Glutamatergic neuron (in vitro differentiated cells): ENCODE results near the gene TBC1D21. TPM values are rescaled to one million over a fixed set of nuclear protein-coding genes. Genes with fewer than 3 reads are reported as not detected.

Experiments
- DNase-seq: peaks from one replicate; pipeline ENCODE4 v3.0.0; 2022
- H3K27ac Mint-ChIP-seq: one replicate; pipeline ENCODE4 v1.8.0; 2020; ENCODE audit warnings: mild to moderate bottlenecking, mixed read lengths, inconsistent platforms; ENCODE audit not compliant: unreplicated experiment
- H3K27me3 Mint-ChIP-seq: one replicate; pipeline ENCODE4 v1.8.0; 2020; ENCODE audit warnings: mild to moderate bottlenecking, moderate library complexity, mixed read lengths, inconsistent platforms; ENCODE audit not compliant: unreplicated experiment
- H3K36me3 Mint-ChIP-seq: one replicate; pipeline ENCODE4 v1.8.0; 2020; ENCODE audit warnings: mild to moderate bottlenecking, mixed read lengths, inconsistent platforms; ENCODE audit not compliant: unreplicated experiment
- H3K4me1 Mint-ChIP-seq: one replicate; pipeline ENCODE4 v1.8.0; 2020; ENCODE audit warnings: mild to moderate bottlenecking, low read depth, mixed read lengths, inconsistent platforms; ENCODE audit not compliant: unreplicated experiment
- H3K4me3 Mint-ChIP-seq: one replicate; pipeline ENCODE4 v1.8.0; 2020; ENCODE audit warnings: mild to moderate bottlenecking, mixed read lengths, inconsistent platforms; ENCODE audit not compliant: unreplicated experiment
- H3K9me3 Mint-ChIP-seq: one replicate; pipeline ENCODE4 v1.8.0; 2020; ENCODE audit warnings: mild to moderate bottlenecking, moderate library complexity, mixed read lengths, inconsistent platforms; ENCODE audit not compliant: unreplicated experiment
- CTCF ChIP-seq: fragments of 200-600 bp; sonication (generic); IDR thresholded peaks from one replicate; pipeline ENCODE4 v1.5.0; 2021; ENCODE audit not compliant: partially characterized antibody, unreplicated experiment
- total RNA-seq: library from RNA; stranded (reverse); fragmentation: NEBNext Ultra II Directional; extraction: Animal tissue kit (Norgen Biotek cat#: 25700); gene quantifications from one replicate; pipeline ENCODE4 v1.2.1, GENCODE V29; 2021; ENCODE audit not compliant: unreplicated experiment

TBC1D21 gene
- total RNA-seq, 1 donor from 2014 or later: not detected

- peaks cover 2% of the 10 kb centered on the region for H3K9me3 Mint-ChIP-seq
- no peak for TF ChIP-seq CTCF
- peaks cover 2% of the 10 kb centered on the region for H3K27me3 Mint-ChIP-seq
- no peak for DNase-seq
- no peaks in the 10 kb centered on the region for H3K4me1 Mint-ChIP-seq
- peaks cover 5% of the 10 kb centered on the region for H3K36me3 Mint-ChIP-seq
- no peak overlapping the region for H3K4me3 Mint-ChIP-seq
- H3K27ac Mint-ChIP-seq: no peak overlapping the region
These were observed 29.6 kb upstream of the TBC1D21 start for GRCh38 chr15:73843787-73844186.

GRCh38 chr15:73844356-73844755 is 29.0 kb upstream of the TBC1D21 start:
- Mint-ChIP-seq H3K9me3 (no peaks in the 10 kb centered on the region), H3K36me3 (peaks cover 5% of the 10 kb centered on the region), H3K4me1 (peaks cover 4% of the 10 kb centered on the region), H3K4me3 (no peak overlapping the region), H3K27ac (no peak overlapping the region), H3K27me3 (peaks cover 2% of the 10 kb centered on the region)
- TF ChIP-seq CTCF: no peak
- DNase-seq: no peak

- H3K9me3 Mint-ChIP-seq: no peaks in the 10 kb centered on the region
- TF ChIP-seq CTCF: no peak
- no peak overlapping the region for H3K27ac Mint-ChIP-seq
- H3K4me3 Mint-ChIP-seq: no peak overlapping the region
- DNase-seq: no peak
- no peaks in the 10 kb centered on the region for H3K36me3 Mint-ChIP-seq
- H3K4me1 Mint-ChIP-seq: peaks cover 4% of the 10 kb centered on the region
- H3K27me3 Mint-ChIP-seq: peaks cover 2% of the 10 kb centered on the region
These were observed 27.9 kb upstream of the TBC1D21 start for GRCh38 chr15:73845507-73845906.

- no peak for DNase-seq
- Mint-ChIP-seq H3K27me3 (peaks cover 2% of the 10 kb centered on the region), H3K27ac (no peak overlapping the region), H3K9me3 (no peaks in the 10 kb centered on the region), H3K4me3 (no peak overlapping the region), H3K36me3 (no peaks in the 10 kb centered on the region), H3K4me1 (peaks cover 4% of the 10 kb centered on the region)
- TF ChIP-seq CTCF: no peak
These were observed 27.5 kb upstream of the TBC1D21 start for GRCh38 chr15:73845907-73846306.

- TF ChIP-seq CTCF: no peak
- H3K9me3 Mint-ChIP-seq: no peaks in the 10 kb centered on the region
- H3K27me3 Mint-ChIP-seq: peaks cover 9% of the 10 kb centered on the region
- no peaks in the 10 kb centered on the region for H3K36me3 Mint-ChIP-seq
- no peak overlapping the region for H3K27ac Mint-ChIP-seq
- no peak overlapping the region for H3K4me3 Mint-ChIP-seq
- peaks cover 8% of the 10 kb centered on the region for H3K4me1 Mint-ChIP-seq
- DNase-seq: no peak
These were observed 23.7 kb upstream of the TBC1D21 start for GRCh38 chr15:73849641-73850040.
